ENCODE data around the gene EMC10. TPM values are rescaled to one million over a fixed set of nuclear protein-coding genes. Genes with fewer than 3 reads are reported as not detected.

Gene EMC10
- total and polyA plus RNA-seq, 2 donors (not counting 3 experiments of a cell fraction or from before 2014, with no cell fraction given): 106 to 111 TPM

DNA sequence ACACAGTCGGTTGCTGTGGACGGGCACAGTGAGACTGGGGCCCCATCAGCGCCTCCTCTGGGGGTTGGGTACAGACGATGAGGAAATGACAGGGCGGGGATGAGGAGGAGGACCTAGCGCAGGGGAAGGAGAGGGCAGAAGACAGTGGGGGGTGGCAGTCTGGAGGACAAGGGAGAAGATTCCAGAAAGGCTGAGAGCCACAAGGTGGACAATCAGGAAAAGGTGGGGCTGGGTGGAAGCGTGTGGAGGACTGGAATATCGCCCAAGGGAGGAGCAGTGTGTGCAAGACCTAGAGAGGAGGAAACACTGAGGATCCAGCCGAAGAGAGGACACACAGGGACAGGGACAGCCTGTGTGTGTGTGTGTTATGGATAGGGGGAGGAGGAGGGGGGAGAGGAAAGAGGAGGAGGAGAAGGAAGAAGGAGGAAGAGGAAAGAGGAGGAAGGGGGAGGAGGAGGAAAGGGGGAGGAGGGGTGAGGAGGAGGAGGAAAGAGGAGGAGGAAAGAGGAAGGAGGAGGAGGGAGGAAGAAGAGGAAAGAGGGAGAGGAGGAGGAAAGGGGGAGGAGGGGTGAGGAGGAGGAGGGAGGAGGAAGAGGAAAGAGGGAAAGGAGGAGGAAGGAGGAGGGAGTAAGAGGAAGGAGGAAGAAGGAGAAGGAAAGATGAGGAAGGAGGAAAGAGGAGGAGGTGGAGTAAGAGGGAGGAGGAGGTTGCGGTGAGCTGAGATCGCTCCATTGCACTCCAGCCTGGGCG lies 16.2 kb downstream of the EMC10 start:
- no peak for DNase-seq (ENCODE audit: low read depth, low spot score)
- H3K9me1 ChIP-seq (replicated peaks; ENCODE audit: control insufficient read depth, extremely low read depth, insufficient read depth, low read length): no peaks in the 10 kb centered on the region
- intact Hi-C loops (cut with micrococcal nuclease) (no loop called here), dilution Hi-C loops (cut with MboI; ENCODE audit: extremely low pct_ligation_motif_present, low sequenced_read_pairs) (no loop called here)
- TF ChIP-seq, protein P1, sequence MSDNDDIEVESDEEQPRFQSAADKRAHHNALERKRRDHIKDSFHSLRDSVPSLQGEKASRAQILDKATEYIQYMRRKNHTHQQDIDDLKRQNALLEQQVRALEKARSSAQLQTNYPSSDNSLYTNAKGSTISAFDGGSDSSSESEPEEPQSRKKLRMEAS (IDR thresholded peaks at IDR 0.05; ENCODE audit: insufficient read depth, insufficient read length): no peak
- TF ChIP-seq JUN (IDR thresholded peaks at IDR 0.05; ENCODE audit: borderline replicate concordance, insufficient read depth, insufficient read length, low read depth) (no peak), POLR2AphosphoS5 (IDR thresholded peaks at IDR 0.05; ENCODE audit: insufficient read depth, low read depth, low read length) (no peak), FOS (IDR thresholded peaks at IDR 0.05; ENCODE audit: borderline replicate concordance, insufficient read depth, low read length) (no peak), MYC (IDR thresholded peaks at IDR 0.05; ENCODE audit: low read depth, low read length) (no peak), EZH2 (IDR thresholded peaks at IDR 0.05; ENCODE audit: borderline replicate concordance, low read depth, low read length, severe bottlenecking) (no peak), GATA2 (IDR thresholded peaks at IDR 0.05; ENCODE audit: insufficient read depth, insufficient read length, low read depth, low read length) (no peak), POLR2A (IDR thresholded peaks at IDR 0.05; ENCODE audit: low read depth, low read length) (no peak)
- TF ChIP-seq, protein P2, sequence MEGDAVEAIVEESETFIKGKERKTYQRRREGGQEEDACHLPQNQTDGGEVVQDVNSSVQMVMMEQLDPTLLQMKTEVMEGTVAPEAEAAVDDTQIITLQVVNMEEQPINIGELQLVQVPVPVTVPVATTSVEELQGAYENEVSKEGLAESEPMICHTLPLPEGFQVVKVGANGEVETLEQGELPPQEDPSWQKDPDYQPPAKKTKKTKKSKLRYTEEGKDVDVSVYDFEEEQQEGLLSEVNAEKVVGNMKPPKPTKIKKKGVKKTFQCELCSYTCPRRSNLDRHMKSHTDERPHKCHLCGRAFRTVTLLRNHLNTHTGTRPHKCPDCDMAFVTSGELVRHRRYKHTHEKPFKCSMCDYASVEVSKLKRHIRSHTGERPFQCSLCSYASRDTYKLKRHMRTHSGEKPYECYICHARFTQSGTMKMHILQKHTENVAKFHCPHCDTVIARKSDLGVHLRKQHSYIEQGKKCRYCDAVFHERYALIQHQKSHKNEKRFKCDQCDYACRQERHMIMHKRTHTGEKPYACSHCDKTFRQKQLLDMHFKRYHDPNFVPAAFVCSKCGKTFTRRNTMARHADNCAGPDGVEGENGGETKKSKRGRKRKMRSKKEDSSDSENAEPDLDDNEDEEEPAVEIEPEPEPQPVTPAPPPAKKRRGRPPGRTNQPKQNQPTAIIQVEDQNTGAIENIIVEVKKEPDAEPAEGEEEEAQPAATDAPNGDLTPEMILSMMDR (IDR thresholded peaks at IDR 0.05; ENCODE audit: extremely low read depth in 1 of 2, insufficient read depth in 1 of 2, low read depth in 1 of 2, low read length in 2 of 2): no peak
- H3K27me3 ChIP-seq (ENCODE audit: control insufficient read depth in 2 of 2, insufficient read depth in 2 of 2, low read length in 2 of 2): peaks cover 8 to 10% of the 10 kb centered on the region in 2 experiments
- H4K20me1 ChIP-seq (replicated peaks; ENCODE audit: control insufficient read depth, extremely low read depth, insufficient read depth, low read length): no peaks in the 10 kb centered on the region
- no peak overlapping the region for H3K4me3 ChIP-seq (replicated peaks in 1 of 3; ENCODE audit: insufficient read depth in 1 of 3, low read depth in 1 of 3, low read length in 3 of 3)
- no TSS peak for BruUV-seq (replicated peaks)
- H3K9me3 ChIP-seq (replicated peaks; ENCODE audit: control insufficient read depth, insufficient read depth, low read length): no peaks in the 10 kb centered on the region
- no peaks in the 10 kb centered on the region for H3K79me2 ChIP-seq (ENCODE audit: control insufficient read depth, insufficient read depth, low read length)
- no peak overlapping the region for H3K9ac ChIP-seq (replicated peaks; ENCODE audit: extremely low read depth, insufficient read depth, low read length)
- H3K36me3 ChIP-seq (ENCODE audit: control insufficient read depth in 2 of 2, extremely low read depth in 1 of 2, insufficient read depth in 2 of 2, low read length in 2 of 2): no peaks in the 10 kb centered on the region
- ChIA-PET CTCF (no interaction called here), POLR2A (no interaction called here)
- no peaks in the 10 kb centered on the region for H3K4me1 ChIP-seq (ENCODE audit: control insufficient read depth, extremely low read depth, insufficient read depth, low read length)
- no peak for FAIRE-seq
- no peak overlapping the region for H3K27ac ChIP-seq (ENCODE audit: insufficient read depth, low read depth, low read length)
- H3K4me2 ChIP-seq (ENCODE audit: insufficient read depth, low read length): no peak overlapping the region
- no peak overlapping the region for H2AFZ ChIP-seq (ENCODE audit: low read depth, low read length)
